WTC11 (cell line): ENCODE data around the gene LRMDA. TPM values are rescaled to one million over a fixed set of nuclear protein-coding genes. Genes with fewer than 3 reads are reported as not detected.

Experiments used
- ATAC-seq: fragments of 200-7000 bp; cut with Tn5 transposase; 2 replicates; pipeline ENCODE4 v1.10.0; 2021; ENCODE audit warnings: mild to moderate bottlenecking, moderate library complexity
- CTCF ChIA-PET: fragments of 300-600 bp; sonication (Branson Sonifier 250); formaldehyde crosslinking; loops from one replicate; lab custom pipeline; 2021; ENCODE audit warnings: antibody characterized with exemption; lab: Charles Lee
- POLR2A ChIA-PET: fragments of 350-600 bp; sonication (Branson Sonifier 250); formaldehyde crosslinking; loops from one replicate; lab custom pipeline; 2021; ENCODE audit warnings: antibody characterized with exemption; lab: Charles Lee
- DNase-seq: peaks from one replicate; pipeline ENCODE4 v3.0.0; 2021; ENCODE audit warnings: low spot score
- H3K27ac Mint-ChIP-seq: 2 replicates; pipeline ENCODE4 v1.8.0; 2021; ENCODE audit warnings: mixed read lengths
- H3K27me3 Mint-ChIP-seq: 2 replicates; pipeline ENCODE4 v1.8.0; 2021; ENCODE audit warnings: low read depth, mild to moderate bottlenecking, moderate library complexity, mixed read lengths
- H3K36me3 Mint-ChIP-seq: 2 replicates; pipeline ENCODE4 v1.8.0; 2021; ENCODE audit warnings: mixed read lengths
- H3K4me1 Mint-ChIP-seq: 2 replicates; pipeline ENCODE4 v1.8.0; 2022; ENCODE audit warnings: mixed read lengths
- H3K4me3 Mint-ChIP-seq: 2 replicates; pipeline ENCODE4 v1.8.0; 2021; ENCODE audit warnings: mild to moderate bottlenecking, moderate library complexity, mixed read lengths
- H3K9me3 Mint-ChIP-seq: 2 replicates; pipeline ENCODE4 v1.8.0; 2021; ENCODE audit warnings: mixed read lengths
- E2F4 ChIP-seq: sonication (generic); formaldehyde crosslinking; IDR thresholded peaks from 2 replicates; pipeline ENCODE4 v1.8.1; 2022; ENCODE audit warnings: low read depth, mild to moderate bottlenecking, moderate library complexity, missing genetic modification reagents, borderline replicate concordance
- FOXJ3 ChIP-seq: sonication (generic); formaldehyde crosslinking; IDR thresholded peaks from 2 replicates; pipeline ENCODE4 v1.9.0; 2021; ENCODE audit warnings: missing genetic modification reagents, mild to moderate bottlenecking, borderline replicate concordance
- IRF1 ChIP-seq: sonication (generic); formaldehyde crosslinking; IDR thresholded peaks from 2 replicates; pipeline ENCODE4 v1.8.0; 2023; ENCODE audit warnings: missing genetic modification reagents
- MXD4 ChIP-seq: fragments of 250-450 bp; sonication (Bioruptor Pico); IDR thresholded peaks from 2 replicates; pipeline ENCODE4 v1.8.0; 2021; ENCODE audit warnings: mild to moderate bottlenecking, moderate library complexity, borderline replicate concordance
- NR1H2 ChIP-seq: sonication (generic); formaldehyde crosslinking; IDR thresholded peaks from 2 replicates; pipeline ENCODE4 v1.9.0; 2021; ENCODE audit warnings: mild to moderate bottlenecking, moderate library complexity, missing genetic modification reagents
- SMAD3 ChIP-seq: sonication (generic); formaldehyde crosslinking; IDR thresholded peaks from 2 replicates; pipeline ENCODE4 v1.8.0; 2022; ENCODE audit warnings: missing genetic modification reagents, mild to moderate bottlenecking, borderline replicate concordance
- SP1 ChIP-seq: sonication (generic); formaldehyde crosslinking; conservative IDR thresholded peaks from 2 replicates; pipeline ENCODE4 v1.8.1; 2022; ENCODE audit warnings: missing genetic modification reagents
- TEAD1 ChIP-seq: sonication (generic); formaldehyde crosslinking; IDR thresholded peaks from 2 replicates; pipeline ENCODE4 v1.8.0; 2022; ENCODE audit warnings: mild to moderate bottlenecking, missing genetic modification reagents
- ZNF232 ChIP-seq: sonication (generic); formaldehyde crosslinking; IDR thresholded peaks from 2 replicates; pipeline ENCODE4 v1.8.0; 2022; ENCODE audit warnings: mild to moderate bottlenecking, missing genetic modification reagents
- ZNF317 ChIP-seq: sonication (generic); formaldehyde crosslinking; IDR thresholded peaks from 2 replicates; pipeline ENCODE4 v1.8.1; 2023; ENCODE audit warnings: low read depth, mild to moderate bottlenecking, moderate library complexity, missing genetic modification reagents, borderline replicate concordance
- ZNF423 ChIP-seq: fragments of 250-450 bp; sonication (Bioruptor Pico); IDR thresholded peaks from 2 replicates; pipeline ENCODE4 v2.1.2; 2022; ENCODE audit warnings: mild to moderate bottlenecking, moderate library complexity
- ZNF425 ChIP-seq: fragments of 250-450 bp; sonication (Bioruptor Pico); conservative IDR thresholded peaks from 2 replicates; pipeline ENCODE4 v1.9.0; 2021; ENCODE audit warnings: mild to moderate bottlenecking
- ZNF532 ChIP-seq: fragments of 250-450 bp; sonication (Bioruptor Pico); IDR thresholded peaks from 2 replicates; pipeline ENCODE4 v1.9.0; 2021; ENCODE audit warnings: mild to moderate bottlenecking, borderline replicate concordance
- total RNA-seq: library from RNA; stranded (reverse); gene quantifications from 3 replicates; pipeline ENCODE4 v1.2.3, GENCODE V29; 2021
- TF ChIP-seq, protein P1 (sequence below): sonication (generic); formaldehyde crosslinking; IDR thresholded peaks from 2 replicates; pipeline ENCODE4 v1.8.1; 2022; ENCODE audit warnings: low read depth, missing genetic modification reagents, borderline replicate concordance
- TF ChIP-seq, protein P2 (sequence below): sonication (generic); formaldehyde crosslinking; IDR thresholded peaks from 2 replicates; pipeline ENCODE4 v1.8.1; 2023; ENCODE audit warnings: mild to moderate bottlenecking, missing genetic modification reagents, moderate library complexity

The LRMDA gene
- total RNA-seq, 1 experiment from 2014 or later = 0.92 TPM

DNA sequence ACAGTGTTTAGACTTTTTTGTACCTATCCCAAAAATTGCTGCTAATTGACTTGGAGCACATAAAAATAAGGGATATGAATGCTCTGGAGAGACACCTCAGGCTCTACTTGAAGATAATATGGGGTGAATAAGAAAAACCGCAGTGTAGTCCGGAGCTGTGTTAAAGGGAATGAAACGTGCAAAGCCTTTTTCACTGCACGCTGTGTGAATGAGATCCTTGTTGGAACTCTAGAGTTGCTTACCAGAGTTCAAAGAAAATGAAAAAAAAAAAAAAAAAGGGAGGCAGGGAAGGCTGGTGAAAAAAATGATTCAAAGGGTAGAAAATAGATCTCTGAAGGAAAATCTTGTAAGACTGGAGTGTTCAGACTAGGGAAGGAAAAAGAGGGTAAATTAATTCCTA, 226.6 kb downstream of the LRMDA start (continued):
- TF ChIP-seq, protein P1, sequence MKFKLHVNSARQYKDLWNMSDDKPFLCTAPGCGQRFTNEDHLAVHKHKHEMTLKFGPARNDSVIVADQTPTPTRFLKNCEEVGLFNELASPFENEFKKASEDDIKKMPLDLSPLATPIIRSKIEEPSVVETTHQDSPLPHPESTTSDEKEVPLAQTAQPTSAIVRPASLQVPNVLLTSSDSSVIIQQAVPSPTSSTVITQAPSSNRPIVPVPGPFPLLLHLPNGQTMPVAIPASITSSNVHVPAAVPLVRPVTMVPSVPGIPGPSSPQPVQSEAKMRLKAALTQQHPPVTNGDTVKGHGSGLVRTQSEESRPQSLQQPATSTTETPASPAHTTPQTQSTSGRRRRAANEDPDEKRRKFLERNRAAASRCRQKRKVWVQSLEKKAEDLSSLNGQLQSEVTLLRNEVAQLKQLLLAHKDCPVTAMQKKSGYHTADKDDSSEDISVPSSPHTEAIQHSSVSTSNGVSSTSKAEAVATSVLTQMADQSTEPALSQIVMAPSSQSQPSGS (CRISPR knock-in tag) = no peak
- TF ChIP-seq ZNF423 (CRISPR knock-in tag) = no peak
- no peak for TF ChIP-seq ZNF532
- TF ChIP-seq ZNF425 (CRISPR knock-in tag) = no peak
- TF ChIP-seq ZNF317 = no peak
- no peak for TF ChIP-seq TEAD1
- TF ChIP-seq, protein P2, sequence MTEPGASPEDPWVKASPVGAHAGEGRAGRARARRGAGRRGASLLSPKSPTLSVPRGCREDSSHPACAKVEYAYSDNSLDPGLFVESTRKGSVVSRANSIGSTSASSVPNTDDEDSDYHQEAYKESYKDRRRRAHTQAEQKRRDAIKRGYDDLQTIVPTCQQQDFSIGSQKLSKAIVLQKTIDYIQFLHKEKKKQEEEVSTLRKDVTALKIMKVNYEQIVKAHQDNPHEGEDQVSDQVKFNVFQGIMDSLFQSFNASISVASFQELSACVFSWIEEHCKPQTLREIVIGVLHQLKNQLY (CRISPR knock-in tag) = no peak
- no peak for TF ChIP-seq NR1H2 (CRISPR knock-in tag)

GRCh38 chr10:75658496-75658895, 227.1 kb downstream of the LRMDA start:
- Mint-ChIP-seq H3K27ac (no peak overlapping the region), H3K27me3 (peaks cover 12% of the 10 kb centered on the region)
- CTCF ChIA-PET = no interaction called here

More at GRCh38 chr10:75658496-75658895, 227.1 kb downstream of the LRMDA start:
- no peak for DNase-seq
- H3K9me3 Mint-ChIP-seq = no peaks in the 10 kb centered on the region
- ATAC-seq = no peak
- POLR2A ChIA-PET = no interaction called here
- H3K4me1 Mint-ChIP-seq = no peaks in the 10 kb centered on the region
- no peak overlapping the region for H3K4me3 Mint-ChIP-seq
- TF ChIP-seq MXD4 (CRISPR knock-in tag) (no peak), E2F4 (CRISPR knock-in tag) (no peak), NR1H2 (CRISPR knock-in tag) (no peak), ZNF423 (CRISPR knock-in tag) (no peak), IRF1 (CRISPR knock-in tag) (no peak), FOXJ3 (CRISPR knock-in tag) (no peak), SMAD3 (no peak), SP1 (no peak), ZNF232 (CRISPR knock-in tag) (no peak)
- TF ChIP-seq, protein P2 (CRISPR knock-in tag) = no peak
- TF ChIP-seq, all 79 proteins: peak for 0
- no peaks in the 10 kb centered on the region for H3K36me3 Mint-ChIP-seq
